Upper lobe of left lung (tissue), 6 donors: ENCODE data around the gene KIAA1614. TPM values are rescaled to one million over a fixed set of nuclear protein-coding genes. Genes with fewer than 3 reads are reported as not detected.

ENCODE experiments used
- ATAC-seq, 2 donors: fragments of 200-7000 bp; cut with Tn5 transposase; one replicate each; pipeline ENCODE4 v1.9.1; 2022; ENCODE audit warnings: mild to moderate bottlenecking in 2 of 2, moderate library complexity in 2 of 2; ENCODE audit not compliant: low FRiP score in 2 of 2
- DNase-seq, 2 donors: peaks; one replicate each; pipeline ENCODE4 v3.0.0-alpha.2; 2019 to 2020
- H3K27ac ChIP-seq, 4 donors: fragments of 200-600 bp; sonication (generic); one replicate each; pipeline ENCODE4 v1.5.1; 2016 to 2019
- H3K27me3 ChIP-seq, 4 donors: fragments of 200-600 bp; sonication (generic); one replicate each; pipeline ENCODE4 v1.5.1; 2017 to 2019
- H3K36me3 ChIP-seq, 4 donors: fragments of 200-600 bp; sonication (generic); one replicate each; pipeline ENCODE4 v1.5.1; 2016 to 2019
- H3K4me1 ChIP-seq, 4 donors: fragments of 200-600 bp; sonication (generic); one replicate each; pipeline ENCODE4 v1.5.1; 2018 to 2019
- H3K4me3 ChIP-seq, 4 donors: fragments of 200-600 bp; sonication (generic); one replicate each; pipeline ENCODE4 v1.5.1; 2017 to 2019; ENCODE audit warnings: mild to moderate bottlenecking in 2 of 4, moderate library complexity in 1 of 4
- H3K9me3 ChIP-seq, 4 donors: fragments of 200-600 bp; sonication (generic); one replicate each; pipeline ENCODE4 v1.5.1; 2018 to 2019
- EP300 ChIP-seq, 4 donors: sonication (generic); formaldehyde crosslinking; IDR thresholded peaks; one replicate each; pipeline ENCODE4 v1.5.1; 2017; ENCODE audit warnings: antibody characterized with exemption in 4 of 4, control low read depth in 2 of 4
- POLR2A ChIP-seq, 4 donors: fragments of 450-650 bp; IDR thresholded peaks; one replicate each; pipeline ENCODE4 v1.5.1; 2016 to 2017; ENCODE audit warnings: antibody characterized with exemption in 4 of 4, mild to moderate bottlenecking in 2 of 4
- POLR2AphosphoS5 ChIP-seq, 2 donors: sonication (generic); formaldehyde crosslinking; IDR thresholded peaks; one replicate each; pipeline ENCODE4 v1.5.1; 2017; ENCODE audit warnings: antibody characterized with exemption in 2 of 2
- WGBS, 2 donors: methylation state at CpG; one replicate each; pipeline ENCODE4 v1.1.5; 2017 to 2018; 5-methylcytosine and 5-hydroxymethylcytosine counted together
- total RNA-seq, 6 donors: library from RNA; depleted of rRNA in 4 of 6; stranded (reverse); fragments of >200 nt in 4 of 6; gene quantifications; one replicate each; pipeline versions ENCODE4 v1.1.0 to v1.2.1, GENCODE V29; 2016 to 2021
- TF ChIP-seq, protein P1 (sequence below), 6 experiments: fragments of 450-650 bp in 4 of 6; fragments of 200-600 bp in 2 of 6; sonication (generic) in 2 of 6; IDR thresholded peaks; one replicate each; pipeline ENCODE4 v1.5.1; 2016 to 2019; ENCODE audit warnings: antibody characterized with exemption in 6 of 6
- donor health status: DM: no; HTN: no; CAD: no; lungs with moderate emphysema.
- donor health status: DM: no; HTN: yes; CAD: no; lungs with severe emphysema.

KIAA1614 gene
- total RNA-seq, 6 donors from 2014 or later: 0.79 to 11.9 (median 4.4) TPM

GRCh38 chr1:180886338-180886737, 26.4 kb upstream of the KIAA1614 start:
- TF ChIP-seq POLR2A (IDR thresholded peaks at IDR 0.05): no peak
- TF ChIP-seq, protein P1, sequence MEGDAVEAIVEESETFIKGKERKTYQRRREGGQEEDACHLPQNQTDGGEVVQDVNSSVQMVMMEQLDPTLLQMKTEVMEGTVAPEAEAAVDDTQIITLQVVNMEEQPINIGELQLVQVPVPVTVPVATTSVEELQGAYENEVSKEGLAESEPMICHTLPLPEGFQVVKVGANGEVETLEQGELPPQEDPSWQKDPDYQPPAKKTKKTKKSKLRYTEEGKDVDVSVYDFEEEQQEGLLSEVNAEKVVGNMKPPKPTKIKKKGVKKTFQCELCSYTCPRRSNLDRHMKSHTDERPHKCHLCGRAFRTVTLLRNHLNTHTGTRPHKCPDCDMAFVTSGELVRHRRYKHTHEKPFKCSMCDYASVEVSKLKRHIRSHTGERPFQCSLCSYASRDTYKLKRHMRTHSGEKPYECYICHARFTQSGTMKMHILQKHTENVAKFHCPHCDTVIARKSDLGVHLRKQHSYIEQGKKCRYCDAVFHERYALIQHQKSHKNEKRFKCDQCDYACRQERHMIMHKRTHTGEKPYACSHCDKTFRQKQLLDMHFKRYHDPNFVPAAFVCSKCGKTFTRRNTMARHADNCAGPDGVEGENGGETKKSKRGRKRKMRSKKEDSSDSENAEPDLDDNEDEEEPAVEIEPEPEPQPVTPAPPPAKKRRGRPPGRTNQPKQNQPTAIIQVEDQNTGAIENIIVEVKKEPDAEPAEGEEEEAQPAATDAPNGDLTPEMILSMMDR (IDR thresholded peaks at IDR 0.05): no peak
- TF ChIP-seq POLR2AphosphoS5 (IDR thresholded peaks at IDR 0.05): no peak
- no peak for TF ChIP-seq EP300 (IDR thresholded peaks at IDR 0.05)

DNA sequence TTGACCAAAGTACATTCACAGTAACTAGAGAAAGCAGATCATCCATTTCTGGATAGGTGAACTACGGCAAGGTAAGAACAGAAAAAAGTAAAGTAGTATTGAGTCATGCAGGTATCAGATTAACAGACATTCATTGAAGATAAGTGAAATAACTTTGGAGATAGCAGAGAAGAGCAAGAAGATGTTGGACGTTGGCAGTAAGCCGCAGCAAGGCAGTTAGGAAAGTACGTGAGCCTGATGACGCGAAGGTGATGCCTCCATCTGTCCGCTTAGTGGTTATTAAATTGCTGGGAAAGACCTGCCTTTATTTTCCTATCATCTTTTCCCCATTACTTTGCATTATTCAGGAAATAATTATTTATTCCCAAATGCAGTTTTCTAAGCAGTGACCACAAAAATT, 24.9 kb upstream of the KIAA1614 start:
- 95 to 99% methylated on average over 7 of the region's 7 CpGs for WGBS, 2 donors
- no peaks in the 10 kb centered on the region for H3K4me1 ChIP-seq
- no peaks in the 10 kb centered on the region for H3K27me3 ChIP-seq
- no peak overlapping the region for H3K4me3 ChIP-seq
- H3K9me3 ChIP-seq: no peaks in the 10 kb centered on the region
- H3K36me3 ChIP-seq: peaks cover 0 to 17% (median 0%) of the 10 kb centered on the region in 4 donors
- TF ChIP-seq POLR2AphosphoS5 (IDR thresholded peaks at IDR 0.05): no peak
- TF ChIP-seq EP300 (IDR thresholded peaks at IDR 0.05): no peak
- TF ChIP-seq, protein P1 (IDR thresholded peaks at IDR 0.05): no peak
- TF ChIP-seq POLR2A (IDR thresholded peaks at IDR 0.05): no peak
- ATAC-seq (no peak), DNase-seq (no peak)
- no peak overlapping the region for H3K27ac ChIP-seq

More at GRCh38 chr1:180886338-180886737, 26.4 kb upstream of the KIAA1614 start:
- H3K4me1 ChIP-seq: no peaks in the 10 kb centered on the region
- H3K4me3 ChIP-seq: no peak overlapping the region
- H3K9me3 ChIP-seq: no peaks in the 10 kb centered on the region
- WGBS, 2 donors: 71 to 78% methylated on average over 2 of the region's 2 CpGs
- DNase-seq (no peak), ATAC-seq (no peak)
- peaks cover 0 to 20% (median 0%) of the 10 kb centered on the region in 4 donors for H3K36me3 ChIP-seq
- H3K27me3 ChIP-seq: no peaks in the 10 kb centered on the region
- no peak overlapping the region for H3K27ac ChIP-seq

- H3K27ac ChIP-seq: no peak overlapping the region
- H3K36me3 ChIP-seq: peaks cover 0 to 14% (median 0%) of the 10 kb centered on the region in 4 donors
- H3K27me3 ChIP-seq: no peaks in the 10 kb centered on the region
- no peak for TF ChIP-seq POLR2A (IDR thresholded peaks at IDR 0.05)
- TF ChIP-seq EP300 (IDR thresholded peaks at IDR 0.05): no peak
- TF ChIP-seq, protein P1 (IDR thresholded peaks at IDR 0.05): no peak
- TF ChIP-seq POLR2AphosphoS5 (IDR thresholded peaks at IDR 0.05): no peak
- DNase-seq: no peak
- 62 to 69% methylated on average over 1 of the region's 1 CpG for WGBS, 2 donors
- ATAC-seq: no peak
- no peak overlapping the region for H3K4me3 ChIP-seq
- H3K9me3 ChIP-seq: no peaks in the 10 kb centered on the region
- H3K4me1 ChIP-seq: no peaks in the 10 kb centered on the region
These were observed 23.8 kb upstream of the KIAA1614 start for GRCh38 chr1:180888870-180889269.

DNA sequence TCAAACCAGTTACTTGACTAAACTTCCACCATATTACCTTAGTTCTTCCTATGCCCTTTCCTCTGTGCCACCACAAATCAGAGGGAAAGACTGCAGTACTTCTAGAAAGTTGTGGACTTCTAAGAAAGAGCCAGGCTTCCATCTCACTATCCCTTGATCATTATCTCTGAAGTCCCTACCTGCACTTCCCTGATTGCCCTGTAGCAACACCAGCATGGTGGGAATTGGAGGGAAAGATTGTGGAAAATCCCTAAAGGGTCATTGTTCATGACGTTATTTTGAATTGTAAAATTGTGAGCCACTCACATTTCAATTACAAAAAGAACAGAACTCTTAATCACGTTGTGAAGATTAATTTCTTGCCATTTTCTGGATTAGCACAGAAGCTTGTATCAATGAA, 23.4 kb upstream of the KIAA1614 start:
- ATAC-seq (no peak), DNase-seq (no peak)
- Histone ChIP-seq H3K27me3 (no peaks in the 10 kb centered on the region), H3K4me3 (no peak overlapping the region), H3K4me1 (no peaks in the 10 kb centered on the region), H3K36me3 (peaks cover 0 to 9% (median 0%) of the 10 kb centered on the region in 4 donors), H3K9me3 (no peaks in the 10 kb centered on the region), H3K27ac (no peak overlapping the region)
- WGBS, 2 donors: 82 to 94% methylated on average over 2 of the region's 2 CpGs
- TF ChIP-seq POLR2A (IDR thresholded peaks at IDR 0.05): no peak
- TF ChIP-seq, protein P1 (IDR thresholded peaks at IDR 0.05): no peak
- no peak for TF ChIP-seq EP300 (IDR thresholded peaks at IDR 0.05)
- no peak for TF ChIP-seq POLR2AphosphoS5 (IDR thresholded peaks at IDR 0.05)

DNA sequence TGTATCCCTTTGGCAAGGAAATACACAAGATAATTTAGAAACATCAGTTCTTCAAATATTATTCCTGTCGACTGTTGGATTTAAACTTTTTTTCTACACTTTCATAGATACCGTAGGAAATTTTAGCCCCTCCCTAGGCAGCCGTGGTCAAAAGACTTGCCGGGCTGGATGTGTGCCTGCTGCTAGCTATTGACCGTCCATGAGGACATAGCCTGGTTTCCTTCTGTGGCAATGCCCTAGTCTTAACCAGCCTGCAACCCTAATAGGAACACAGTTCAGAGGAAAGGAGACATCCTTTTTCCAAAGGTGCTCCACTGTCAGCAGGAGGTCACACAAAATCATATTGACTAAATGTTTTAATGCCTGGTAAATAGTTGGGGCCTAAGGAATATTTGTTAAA, 20.4 kb upstream of the KIAA1614 start:
- Histone ChIP-seq H3K36me3 (no peaks in the 10 kb centered on the region), H3K4me3 (no peak overlapping the region), H3K4me1 (no peaks in the 10 kb centered on the region), H3K27me3 (no peaks in the 10 kb centered on the region), H3K27ac (no peak overlapping the region), H3K9me3 (no peaks in the 10 kb centered on the region)
- no peak for TF ChIP-seq EP300 (IDR thresholded peaks at IDR 0.05)
- no peak for TF ChIP-seq POLR2A (IDR thresholded peaks at IDR 0.05)
- TF ChIP-seq, protein P1 (IDR thresholded peaks at IDR 0.05): no peak
- no peak for TF ChIP-seq POLR2AphosphoS5 (IDR thresholded peaks at IDR 0.05)
- DNase-seq (no peak), ATAC-seq (no peak)
- WGBS, 2 donors: 77 to 79% methylated on average over 5 of the region's 5 CpGs
